Measurements from ENCODE around the gene NTM.

The NTM gene

DNA sequence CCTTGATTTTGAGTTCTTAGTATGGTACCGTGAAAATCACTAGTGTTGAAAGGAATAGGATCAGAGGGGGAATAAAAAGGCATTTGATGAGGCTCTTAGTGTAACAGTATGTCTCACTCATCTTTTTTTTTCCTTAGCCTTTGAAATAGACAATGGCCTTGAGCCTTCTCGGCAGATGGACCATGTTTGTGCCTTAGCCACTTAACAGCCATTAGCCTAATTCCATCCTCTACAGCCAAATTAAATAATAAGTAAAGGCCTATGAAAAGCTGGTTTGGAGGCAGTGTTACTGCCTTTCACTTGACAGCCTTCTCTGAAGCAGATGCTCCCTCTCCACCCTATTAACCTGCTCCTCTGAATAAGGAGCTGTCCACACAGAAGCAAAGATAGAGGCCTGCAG, 580.7 kb downstream of the NTM start:
- no peaks in the 10 kb centered on the region for H3K9me2 ChIP-seq (replicated peaks; ENCODE audit: low read depth, low read length)
- no peak for TF ChIP-seq EZH2phosphoT487 (IDR thresholded peaks at IDR 0.05; ENCODE audit: borderline replicate concordance)
- TF ChIP-seq, protein P1, sequence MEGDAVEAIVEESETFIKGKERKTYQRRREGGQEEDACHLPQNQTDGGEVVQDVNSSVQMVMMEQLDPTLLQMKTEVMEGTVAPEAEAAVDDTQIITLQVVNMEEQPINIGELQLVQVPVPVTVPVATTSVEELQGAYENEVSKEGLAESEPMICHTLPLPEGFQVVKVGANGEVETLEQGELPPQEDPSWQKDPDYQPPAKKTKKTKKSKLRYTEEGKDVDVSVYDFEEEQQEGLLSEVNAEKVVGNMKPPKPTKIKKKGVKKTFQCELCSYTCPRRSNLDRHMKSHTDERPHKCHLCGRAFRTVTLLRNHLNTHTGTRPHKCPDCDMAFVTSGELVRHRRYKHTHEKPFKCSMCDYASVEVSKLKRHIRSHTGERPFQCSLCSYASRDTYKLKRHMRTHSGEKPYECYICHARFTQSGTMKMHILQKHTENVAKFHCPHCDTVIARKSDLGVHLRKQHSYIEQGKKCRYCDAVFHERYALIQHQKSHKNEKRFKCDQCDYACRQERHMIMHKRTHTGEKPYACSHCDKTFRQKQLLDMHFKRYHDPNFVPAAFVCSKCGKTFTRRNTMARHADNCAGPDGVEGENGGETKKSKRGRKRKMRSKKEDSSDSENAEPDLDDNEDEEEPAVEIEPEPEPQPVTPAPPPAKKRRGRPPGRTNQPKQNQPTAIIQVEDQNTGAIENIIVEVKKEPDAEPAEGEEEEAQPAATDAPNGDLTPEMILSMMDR (conservative IDR thresholded peaks at IDR 0.05; ENCODE audit: low read length) = no peak
- H3K4me3 ChIP-seq (ENCODE audit: low read length, poor library complexity, severe bottlenecking) = no peak overlapping the region
- no peaks in the 10 kb centered on the region for H3K27me3 ChIP-seq (ENCODE audit: insufficient read depth, low read length, poor library complexity, severe bottlenecking)
- no peaks in the 10 kb centered on the region for H3F3A ChIP-seq (ENCODE audit: low read depth)
- no peaks in the 10 kb centered on the region for H3K36me3 ChIP-seq (ENCODE audit: insufficient read depth, low read length)
- no peak overlapping the region for H3K4me2 ChIP-seq (ENCODE audit: low read depth, low read length, poor library complexity, severe bottlenecking)
- no peak overlapping the region for H2AFZ ChIP-seq (ENCODE audit: low read length)
- no peaks in the 10 kb centered on the region for H3K79me2 ChIP-seq (ENCODE audit: insufficient read depth, low read length)
- H3K9me3 ChIP-seq (ENCODE audit: insufficient read depth, low read depth, low read length) = no peaks in the 10 kb centered on the region
- no peaks in the 10 kb centered on the region for H4K20me1 ChIP-seq (ENCODE audit: insufficient read depth, low read length, poor library complexity, severe bottlenecking)
- no peaks in the 10 kb centered on the region for H3K4me1 ChIP-seq (ENCODE audit: insufficient read depth, low read length, poor library complexity, severe bottlenecking)
- no peak overlapping the region for H3K9ac ChIP-seq (ENCODE audit: low read depth, low read length, poor library complexity, severe bottlenecking)

DNA sequence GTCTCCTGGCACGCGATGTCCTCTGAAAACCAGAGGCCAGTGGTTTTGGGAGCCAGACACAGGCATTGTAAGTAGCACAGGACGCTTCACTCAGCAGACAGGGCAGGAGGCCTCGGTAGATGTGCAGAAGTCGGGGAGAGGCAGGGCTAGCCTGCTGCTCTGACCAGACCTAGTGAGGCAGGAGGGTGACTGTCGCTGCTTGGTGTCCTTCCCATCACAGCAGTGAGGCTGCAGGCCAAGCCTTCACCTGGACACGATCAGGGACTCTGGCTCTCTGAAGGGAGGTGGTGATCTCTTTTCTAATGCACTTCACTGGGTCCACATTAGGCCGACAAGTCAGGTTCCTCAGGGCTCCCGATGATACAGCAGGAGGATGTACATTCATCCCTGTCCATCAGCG, 583.7 kb downstream of the NTM start:
- TF ChIP-seq EZH2phosphoT487 (IDR thresholded peaks at IDR 0.05; ENCODE audit: borderline replicate concordance) = no peak
- TF ChIP-seq, protein P1 (conservative IDR thresholded peaks at IDR 0.05; ENCODE audit: low read length) = no peak
- H3K36me3 ChIP-seq (ENCODE audit: insufficient read depth, low read length) = no peaks in the 10 kb centered on the region

DNA sequence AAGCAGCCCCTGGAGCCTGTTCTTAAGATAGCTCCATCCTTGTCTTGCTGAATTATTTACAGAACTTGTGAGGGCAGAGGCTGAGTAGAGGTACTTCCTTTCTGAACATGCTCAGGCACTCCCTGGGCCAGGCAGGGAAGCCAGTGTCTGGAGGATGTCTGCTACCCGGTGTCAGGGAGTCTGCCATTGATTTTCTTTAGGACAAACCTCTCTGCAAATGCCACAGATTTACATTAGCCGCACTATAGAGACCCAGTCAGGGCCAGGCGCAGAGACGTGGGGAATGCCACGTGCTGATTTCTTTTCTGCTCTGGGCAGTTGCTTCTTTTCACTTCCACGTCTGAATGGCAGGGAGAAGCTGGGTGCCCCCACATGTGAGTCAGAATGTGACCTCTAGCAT, 585.5 kb downstream of the NTM start:
- Histone ChIP-seq H3K36me3 (ENCODE audit: insufficient read depth, low read length) (no peaks in the 10 kb centered on the region), H3K9me3 (ENCODE audit: insufficient read depth, low read depth, low read length) (no peaks in the 10 kb centered on the region), H3K4me3 (ENCODE audit: low read length, poor library complexity, severe bottlenecking) (no peak overlapping the region), H3K79me2 (ENCODE audit: insufficient read depth, low read length) (no peaks in the 10 kb centered on the region), H3K27me3 (ENCODE audit: insufficient read depth, low read length, poor library complexity, severe bottlenecking) (no peaks in the 10 kb centered on the region), H3K4me2 (ENCODE audit: low read depth, low read length, poor library complexity, severe bottlenecking) (no peak overlapping the region), H3F3A (ENCODE audit: low read depth) (no peaks in the 10 kb centered on the region), H3K9me2 (replicated peaks; ENCODE audit: low read depth, low read length) (no peaks in the 10 kb centered on the region), H3K4me1 (ENCODE audit: insufficient read depth, low read length, poor library complexity, severe bottlenecking) (no peaks in the 10 kb centered on the region), H2AFZ (ENCODE audit: low read length) (no peak overlapping the region), H4K20me1 (ENCODE audit: insufficient read depth, low read length, poor library complexity, severe bottlenecking) (no peaks in the 10 kb centered on the region), H3K9ac (ENCODE audit: low read depth, low read length, poor library complexity, severe bottlenecking) (no peak overlapping the region)
- TF ChIP-seq EZH2phosphoT487 (IDR thresholded peaks at IDR 0.05; ENCODE audit: borderline replicate concordance) = no peak
- TF ChIP-seq, protein P1 (conservative IDR thresholded peaks at IDR 0.05; ENCODE audit: low read length) = no peak

More for the DNA sequence above, 583.7 kb downstream of the NTM start:
- Histone ChIP-seq H3F3A (ENCODE audit: low read depth) (no peaks in the 10 kb centered on the region), H3K4me2 (ENCODE audit: low read depth, low read length, poor library complexity, severe bottlenecking) (no peak overlapping the region), H4K20me1 (ENCODE audit: insufficient read depth, low read length, poor library complexity, severe bottlenecking) (no peaks in the 10 kb centered on the region), H3K27me3 (ENCODE audit: insufficient read depth, low read length, poor library complexity, severe bottlenecking) (no peaks in the 10 kb centered on the region), H3K9me3 (ENCODE audit: insufficient read depth, low read depth, low read length) (no peaks in the 10 kb centered on the region), H3K9me2 (replicated peaks; ENCODE audit: low read depth, low read length) (no peaks in the 10 kb centered on the region), H3K9ac (ENCODE audit: low read depth, low read length, poor library complexity, severe bottlenecking) (no peak overlapping the region), H3K79me2 (ENCODE audit: insufficient read depth, low read length) (no peaks in the 10 kb centered on the region), H3K4me3 (ENCODE audit: low read length, poor library complexity, severe bottlenecking) (no peak overlapping the region), H2AFZ (ENCODE audit: low read length) (no peak overlapping the region), H3K4me1 (ENCODE audit: insufficient read depth, low read length, poor library complexity, severe bottlenecking) (no peaks in the 10 kb centered on the region)

Data from Loucy (cell line).